Activated T-helper 1 cell treated with anti-CD3 and anti-CD28 coated beads, Interleukin-12 subunit alpha, Interleukin-12 subunit beta, Interleukin-2, Interleukin-4 antibody, amounts not matched to agents 30 ng/mL and 10 ng/mL and 1 ng/mL, durations not matched to agents 14 hours and 24 hours and 36 hours (primary cell): ENCODE data around the gene PCED1A. TPM values are rescaled to one million over a fixed set of nuclear protein-coding genes. Genes with fewer than 3 reads are reported as not detected.

Experiments used
- DNase-seq: peaks from one replicate; pipeline ENCODE4 v3.0.0; 2021; ENCODE audit warnings: low spot score
- H3K27ac Mint-ChIP-seq: one replicate; pipeline ENCODE4 v1.8.0; 2021; ENCODE audit warnings: mild to moderate bottlenecking, mixed read lengths
- H3K27me3 Mint-ChIP-seq: one replicate; pipeline ENCODE4 v1.8.0; 2022; ENCODE audit warnings: mild to moderate bottlenecking, moderate library complexity, mixed read lengths; ENCODE audit not compliant: insufficient read depth
- H3K36me3 Mint-ChIP-seq: one replicate; pipeline ENCODE4 v1.8.0; 2021; ENCODE audit warnings: low read depth, mixed read lengths
- H3K4me1 Mint-ChIP-seq: one replicate; pipeline ENCODE4 v1.8.0; 2021; ENCODE audit warnings: low read depth, mixed read lengths
- H3K4me3 Mint-ChIP-seq: one replicate; pipeline ENCODE4 v1.8.0; 2021; ENCODE audit warnings: mild to moderate bottlenecking, moderate library complexity, mixed read lengths
- H3K9me3 Mint-ChIP-seq: one replicate; pipeline ENCODE4 v1.8.0; 2021; ENCODE audit warnings: mixed read lengths
- intact Hi-C: fragments of 100-400 bp; cut with micrococcal nuclease; formaldehyde crosslinking; loops from one replicate; pipeline ENCODE4 v1.15.1; 2024
- total RNA-seq: library from RNA; stranded (reverse); gene quantifications from 2 replicates; pipeline ENCODE4 v1.2.3, GENCODE V29; 2022

Gene PCED1A
- total RNA-seq, 1 donor from 2014 or later, result 27.9 TPM

GRCh38 chr20:2794202-2794748 lies 46.2 kb downstream of the PCED1A start:
- Mint-ChIP-seq H3K36me3 (no peaks in the 10 kb centered on the region), H3K27ac (no peak overlapping the region), H3K4me1 (peaks cover 6% of the 10 kb centered on the region), H3K4me3 (no peak overlapping the region), H3K27me3 (peaks cover 37% of the 10 kb centered on the region), H3K9me3 (no peaks in the 10 kb centered on the region)
- intact Hi-C loops, result no loop called here
- no peak for DNase-seq

GRCh38 chr20:2793471-2793870 lies 47.0 kb downstream of the PCED1A start:
- no peaks in the 10 kb centered on the region for H3K9me3 Mint-ChIP-seq
- no peaks in the 10 kb centered on the region for H3K36me3 Mint-ChIP-seq
- intact Hi-C loops, result no loop called here
- no peak for DNase-seq
- H3K4me3 Mint-ChIP-seq, result no peak overlapping the region
- H3K27me3 Mint-ChIP-seq, result peaks cover 36% of the 10 kb centered on the region
- no peaks in the 10 kb centered on the region for H3K4me1 Mint-ChIP-seq
- H3K27ac Mint-ChIP-seq, result no peak overlapping the region

Other genes starting within 250 kb of the PCED1A start
- 863 and 897 TPM in 2 replicates for gene NOP56, start 188.0 kb downstream of the PCED1A start, total RNA-seq
- gene IDH3B, start 176.4 kb downstream of the PCED1A start, total RNA-seq, result 116 and 125 TPM in 2 replicates
- gene EBF4, start 147.9 kb downstream of the PCED1A start, total RNA-seq, result 12.3 and 12.6 TPM in 2 replicates
- gene CPXM1, start 40.0 kb downstream of the PCED1A start, total RNA-seq, result 0.31 and 0.76 TPM in 2 replicates
- not detected in 2 replicates for gene C20orf141, start 25.7 kb downstream of the PCED1A start, total RNA-seq
- not detected in 2 replicates for gene TMEM239, start 24.3 kb downstream of the PCED1A start, total RNA-seq
- 46.0 and 48.9 TPM in 2 replicates for gene VPS16, start 90 bp upstream of the PCED1A start, total RNA-seq
- gene PTPRA, start 32.8 kb upstream of the PCED1A start, total RNA-seq, result 64.0 and 67.5 TPM in 2 replicates
- 2.1 and 2.3 TPM in 2 replicates for gene GNRH2, start 203.0 kb upstream of the PCED1A start, total RNA-seq
- 106 and 114 TPM in 2 replicates for gene MRPS26, start 205.4 kb upstream of the PCED1A start, total RNA-seq
- gene OXT, start 231.0 kb upstream of the PCED1A start, total RNA-seq, result not detected in 2 replicates
- gene AVP, start 244.1 kb upstream of the PCED1A start, total RNA-seq, result not detected in 2 replicates